ENCODE data around the gene YOD1.
"Not testable (repeated sequence)": the region's sequence is repeated elsewhere in the genome, so short reads cannot be mapped to it uniquely, and the experiment has no call there.

YOD1 gene

GRCh38 chr1:207049974-207050391, 1.0 kb downstream of the YOD1 start:
- peak in 1 of 2 experiments; percentile 30 for DNase-seq (ENCODE audit: low read depth in 2 of 2)

DNA sequence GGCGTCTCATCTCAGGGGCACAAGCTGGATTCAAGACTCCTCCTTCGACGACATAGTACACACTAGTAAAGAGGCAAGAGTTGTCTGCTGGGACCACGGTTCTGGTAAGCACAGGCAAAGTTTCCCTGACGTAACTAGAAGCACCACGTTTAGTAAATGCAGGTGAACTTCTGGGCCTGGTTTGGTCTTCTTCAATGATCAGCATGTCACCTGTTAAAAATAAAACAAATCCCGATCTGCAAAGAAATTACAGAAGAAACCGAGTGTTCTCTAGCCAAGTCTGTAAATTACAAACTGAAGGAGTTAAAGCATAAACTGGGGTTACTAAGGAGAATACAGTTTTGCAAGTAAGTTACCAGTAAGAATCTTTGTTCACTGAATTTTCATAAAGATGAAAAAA, 1.5 kb downstream of the YOD1 start:
- DNase-seq (ENCODE audit: low read depth in 2 of 2): no peak

DNA sequence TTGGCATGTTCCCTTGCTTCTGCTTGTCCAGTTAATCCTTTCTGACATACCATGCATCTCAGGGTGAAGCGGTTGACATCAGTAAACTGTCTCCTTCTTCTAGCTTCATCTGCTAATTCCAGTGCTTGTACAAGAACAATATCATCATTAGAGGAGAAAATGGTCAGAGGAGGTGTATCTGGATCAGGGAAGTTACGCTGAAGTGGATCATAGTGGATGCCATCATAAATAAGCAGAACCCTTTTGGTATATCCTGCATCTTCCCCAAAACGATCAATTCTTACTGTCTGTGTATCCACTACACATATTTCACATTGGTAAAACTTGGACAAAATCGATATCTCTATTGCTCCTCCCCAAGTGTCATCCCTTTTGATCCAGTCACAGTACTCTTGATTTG, 2.0 kb downstream of the YOD1 start:
- no peak for DNase-seq (ENCODE audit: low read depth in 2 of 2)

- DNase-seq (ENCODE audit: low read depth in 2 of 2): no peak
Measured at GRCh38 chr1:207048041-207048440, 3.0 kb downstream of the YOD1 start.

- no peak for DNase-seq (ENCODE audit: low read depth in 2 of 2)
Measured at GRCh38 chr1:207047505-207047904, 3.5 kb downstream of the YOD1 start.

DNA sequence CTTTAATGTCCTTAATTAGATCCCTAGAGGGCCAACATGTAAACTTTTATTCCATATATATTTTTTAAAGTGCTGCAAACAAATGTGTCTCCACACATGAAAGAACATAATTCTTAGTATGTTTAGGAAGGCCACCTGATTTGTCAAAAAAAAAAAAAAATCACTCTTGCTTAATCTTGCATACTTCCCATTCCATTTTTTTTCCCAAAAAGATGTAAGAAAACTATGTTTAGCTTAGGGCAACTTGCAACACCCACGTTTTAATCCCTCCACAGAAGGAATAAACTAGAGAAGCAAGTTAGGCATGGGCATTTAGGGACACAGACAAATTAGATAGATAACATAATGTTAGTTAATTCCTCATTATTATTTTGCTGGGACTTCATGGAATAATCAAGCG, 5.6 kb downstream of the YOD1 start:
- DNase-seq (ENCODE audit: low read depth in 2 of 2): no peak

DNA sequence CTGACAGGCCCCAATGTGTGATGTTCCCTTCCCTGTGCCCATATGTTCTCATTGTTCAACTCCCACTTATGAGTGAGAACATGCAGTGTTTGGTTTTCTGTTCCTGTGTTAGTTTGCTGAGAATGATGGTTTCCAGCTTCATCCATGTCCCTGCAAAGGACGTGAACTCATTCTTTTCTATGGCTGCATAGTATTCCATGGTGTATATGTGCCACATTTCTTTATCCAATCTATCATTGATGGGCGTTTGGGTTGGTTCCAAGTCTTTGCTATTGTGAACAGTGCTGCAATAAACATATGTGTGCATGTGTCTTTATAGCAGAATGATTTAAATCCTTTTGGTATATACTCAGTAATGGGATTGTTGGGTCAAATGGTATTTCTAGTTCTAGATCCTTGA, 9.6 kb downstream of the YOD1 start:
- DNase-seq (ENCODE audit: low read depth in 2 of 2): not testable (repeated sequence)

DNA sequence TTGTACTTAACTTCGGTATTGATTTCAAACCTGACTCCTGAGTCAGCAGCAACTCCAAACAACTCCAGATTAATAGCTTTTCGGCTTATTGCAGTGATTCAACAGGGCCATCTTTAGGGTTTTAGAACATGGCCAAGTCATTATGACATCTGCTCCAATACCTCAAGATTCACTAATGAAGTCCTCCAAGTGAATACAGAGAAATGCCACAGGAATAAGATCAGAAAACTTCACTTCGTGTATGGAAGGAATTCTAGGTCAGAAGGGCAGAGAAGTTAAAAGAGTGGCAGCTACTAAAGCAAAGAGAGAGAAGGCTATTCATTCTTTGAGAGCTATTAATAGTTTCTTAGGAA, 10.9 kb downstream of the YOD1 start:
- DNase-seq (ENCODE audit: low read depth in 2 of 2): no peak

DNA sequence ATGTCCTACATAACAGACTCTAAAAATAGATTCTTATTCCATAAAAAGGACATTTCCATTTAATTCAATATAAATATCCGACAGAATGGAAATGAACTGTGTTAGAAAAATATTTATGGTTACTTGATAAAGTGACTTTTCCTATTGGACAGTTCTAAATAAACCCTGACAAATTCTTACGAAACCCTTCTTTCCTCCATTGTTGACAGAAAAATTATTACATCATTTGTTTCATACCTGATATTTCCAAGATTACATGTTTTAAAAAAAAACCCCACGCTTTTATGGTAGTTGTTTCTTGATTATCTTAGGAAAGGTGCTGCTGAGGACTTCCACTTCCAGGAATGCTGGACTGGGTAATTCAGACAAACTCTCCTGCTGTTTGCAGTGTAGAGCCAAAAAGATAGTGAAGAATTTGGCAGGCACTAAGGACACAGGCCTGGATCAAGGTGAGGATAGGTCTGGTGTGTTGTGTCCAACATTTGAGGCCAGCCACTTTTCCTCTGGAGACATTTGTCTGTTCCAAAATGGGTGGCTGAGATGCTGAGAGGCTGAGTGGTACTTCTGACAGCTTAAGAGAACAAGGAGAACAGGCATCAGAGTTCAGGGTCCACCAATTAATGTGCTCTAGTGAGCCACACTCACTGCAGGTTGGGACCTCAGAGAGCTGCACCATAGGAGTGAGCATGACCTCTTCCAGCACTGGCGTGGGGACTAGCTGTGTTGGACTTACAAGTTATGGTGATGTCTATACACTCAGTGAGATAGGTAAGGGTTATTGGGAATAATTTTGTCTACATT, 11.4 kb downstream of the YOD1 start:
- no peak for DNase-seq (ENCODE audit: low read depth in 2 of 2)

GRCh38 chr1:207036865-207037264, 14.1 kb downstream of the YOD1 start:
- DNase-seq (ENCODE audit: low read depth in 2 of 2): no peak

- no peak for DNase-seq (ENCODE audit: low read depth in 2 of 2)
Measured at GRCh38 chr1:207035877-207036551, 15.0 kb downstream of the YOD1 start.

DNA sequence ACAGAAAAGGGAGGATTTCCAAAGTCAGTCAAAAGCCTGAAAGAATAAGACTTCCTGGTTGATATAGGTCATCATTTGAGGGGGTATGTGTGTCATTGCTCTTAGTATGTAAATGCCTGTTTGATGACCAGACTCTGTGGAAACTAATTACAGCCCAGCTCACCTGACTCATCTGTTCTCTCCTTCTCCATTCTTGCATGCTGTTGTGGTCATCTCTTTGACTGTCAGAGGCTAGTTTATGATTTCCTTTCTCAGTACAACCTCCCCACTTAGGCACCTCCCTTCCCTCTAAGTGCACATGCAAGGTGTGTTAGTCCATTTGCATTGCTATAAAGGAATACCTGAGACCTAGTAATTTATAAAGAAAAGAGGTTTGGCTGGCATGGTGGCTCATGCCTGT, 16.0 kb downstream of the YOD1 start:
- no peak for DNase-seq (ENCODE audit: low read depth in 2 of 2)

GRCh38 chr1:207034208-207034607, 16.8 kb downstream of the YOD1 start:
- DNase-seq (ENCODE audit: low read depth in 2 of 2): no peak

DNA sequence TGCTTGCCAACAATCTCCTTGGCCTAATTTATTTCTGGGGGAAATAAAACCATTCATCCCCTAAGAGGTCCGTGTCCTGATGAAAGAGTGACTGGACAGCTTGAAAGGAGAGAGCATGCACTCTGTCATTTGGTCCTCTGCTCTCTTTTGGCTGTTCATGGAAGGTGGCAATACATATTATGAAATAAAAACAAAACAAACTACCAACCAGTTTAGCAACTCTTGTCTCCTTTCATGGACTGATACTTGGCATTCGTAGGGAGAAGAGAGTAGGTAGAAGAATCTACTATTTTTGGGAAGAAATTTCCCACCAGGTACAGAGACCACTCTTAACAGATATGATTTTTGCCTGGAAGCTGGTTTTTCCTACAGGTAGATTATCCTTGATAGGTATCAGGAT, 17.7 kb downstream of the YOD1 start:
- no peak for DNase-seq (ENCODE audit: low read depth in 2 of 2)

DNA sequence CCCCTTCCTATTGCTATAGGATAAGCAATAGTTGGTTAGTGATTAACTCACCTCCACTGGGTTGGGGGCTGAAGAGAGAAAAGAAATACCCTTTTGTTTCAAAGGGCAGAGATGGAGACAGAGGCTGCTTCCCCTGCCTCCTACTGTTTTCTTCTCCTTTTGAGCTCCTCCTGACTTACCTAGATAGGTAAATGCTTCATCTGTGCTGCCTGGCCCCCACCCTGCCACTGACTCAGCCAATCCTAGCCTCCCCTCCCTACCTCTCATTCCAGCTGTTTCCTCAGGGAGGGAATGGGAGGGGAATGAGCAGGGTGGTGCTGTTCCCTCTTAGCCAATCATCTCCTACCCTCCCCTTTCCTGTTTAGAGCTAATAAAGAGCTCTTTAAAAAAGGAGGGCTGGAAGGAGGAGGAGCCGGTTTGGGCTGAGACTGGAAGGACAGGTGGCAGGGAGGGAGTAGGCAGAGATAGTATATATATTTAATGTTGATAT, 18.4 kb downstream of the YOD1 start, which contains the start of gene C1orf116:
TSS of gene C1orf116 (minus strand) at position 229 of the 490 bp plus-strand sequence. CDS start 5,158 bp downstream, outside the sequence.
- DNase-seq (ENCODE audit: low read depth in 2 of 2): no peak

DNA sequence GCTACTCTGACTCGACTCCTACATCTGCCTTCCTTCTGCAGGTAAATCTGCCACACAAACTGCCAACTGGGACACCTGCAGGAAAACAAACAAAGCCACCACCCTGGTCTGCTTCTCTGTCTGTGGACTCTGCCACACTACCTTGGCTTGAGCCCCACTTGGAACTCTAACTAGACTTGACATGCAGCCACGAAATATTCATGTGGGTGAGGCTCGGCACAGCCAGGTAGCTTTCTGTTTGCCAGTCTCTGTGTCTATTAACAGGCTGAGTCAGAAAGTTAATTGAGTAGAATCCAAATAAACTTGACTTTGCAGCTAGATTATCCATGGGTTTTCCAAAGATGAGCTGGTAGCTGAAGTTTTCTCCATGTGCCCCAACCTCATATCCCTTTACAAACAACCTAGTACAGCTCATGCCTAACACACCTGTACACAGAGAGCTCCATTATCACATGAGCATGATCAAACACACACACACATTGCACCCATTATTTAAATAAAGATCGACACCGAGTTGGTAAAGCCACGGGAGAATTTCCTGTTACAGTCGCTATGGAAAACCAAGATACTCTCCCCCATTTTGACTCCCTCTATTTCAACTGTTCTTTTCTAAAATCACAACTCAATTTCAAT, 19.3 kb downstream of the YOD1 start:
- no peak for DNase-seq (ENCODE audit: low read depth in 2 of 2)

DNA sequence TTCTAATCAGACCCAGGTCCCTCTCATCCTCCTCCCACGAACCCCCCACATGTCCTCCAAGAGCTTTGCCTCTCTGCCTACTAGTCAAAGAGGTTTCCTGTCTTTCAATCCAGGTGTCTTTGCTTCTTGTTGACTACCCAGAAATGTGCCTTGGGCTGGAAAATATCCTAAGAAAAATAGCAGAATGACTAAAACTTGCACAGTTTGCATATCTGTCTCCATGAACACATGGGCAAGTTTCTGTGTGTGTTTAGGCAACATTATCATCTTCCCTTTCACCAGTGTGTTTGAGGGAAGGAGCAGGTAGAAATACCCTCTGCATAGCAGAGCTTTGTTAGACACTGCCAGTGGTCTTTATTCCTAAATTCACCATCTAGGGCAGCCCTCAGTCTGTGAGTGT, 20.0 kb downstream of the YOD1 start:
- DNase-seq (ENCODE audit: low read depth in 2 of 2): no peak

DNA sequence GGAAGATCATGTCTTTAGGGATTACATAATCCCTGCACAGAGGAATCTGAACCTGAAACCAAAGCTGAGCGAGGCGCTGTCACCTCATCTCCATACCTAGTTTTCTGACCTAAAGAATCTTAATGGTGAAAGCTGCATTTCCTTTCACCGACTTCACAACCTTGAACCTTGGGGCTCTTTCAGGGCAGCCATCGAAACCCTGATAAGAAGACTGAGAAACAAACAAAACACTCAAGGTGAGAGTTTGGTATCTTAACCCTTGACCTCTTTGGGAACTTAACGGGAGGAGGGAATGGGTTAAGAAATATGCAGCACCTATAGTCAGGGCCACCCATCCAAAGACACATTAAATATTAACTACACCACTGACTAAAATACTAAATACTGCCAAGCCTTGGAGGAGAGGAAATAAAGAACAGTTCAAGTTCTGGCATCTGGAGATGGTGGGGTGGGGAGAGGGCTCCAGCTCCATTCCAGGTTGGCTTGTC, 20.4 kb downstream of the YOD1 start:
- no peak for DNase-seq (ENCODE audit: low read depth in 2 of 2)

GRCh38 chr1:207029701-207030521, 21.1 kb downstream of the YOD1 start:
- no peak for DNase-seq (ENCODE audit: low read depth in 2 of 2)

- no peak for DNase-seq (ENCODE audit: low read depth in 2 of 2)
Measured at GRCh38 chr1:207028884-207029650, 21.9 kb downstream of the YOD1 start.

GRCh38 chr1:207027921-207028320, 23.1 kb downstream of the YOD1 start:
- DNase-seq (ENCODE audit: low read depth in 2 of 2): no peak

Data from stimulated activated CD4-positive, alpha-beta T cell treated with anti-CD3 and anti-CD28 coated beads, Interleukin-12 subunit alpha, Interleukin-12 subunit beta, amount 100 ng/mL, for 24 hours (primary cell).